Measurements from ENCODE around the gene BTNL9.
"Not testable (repeated sequence)": the region's sequence is repeated elsewhere in the genome, so short reads cannot be mapped to it uniquely, and the experiment has no call there.

Gene BTNL9

DNA sequence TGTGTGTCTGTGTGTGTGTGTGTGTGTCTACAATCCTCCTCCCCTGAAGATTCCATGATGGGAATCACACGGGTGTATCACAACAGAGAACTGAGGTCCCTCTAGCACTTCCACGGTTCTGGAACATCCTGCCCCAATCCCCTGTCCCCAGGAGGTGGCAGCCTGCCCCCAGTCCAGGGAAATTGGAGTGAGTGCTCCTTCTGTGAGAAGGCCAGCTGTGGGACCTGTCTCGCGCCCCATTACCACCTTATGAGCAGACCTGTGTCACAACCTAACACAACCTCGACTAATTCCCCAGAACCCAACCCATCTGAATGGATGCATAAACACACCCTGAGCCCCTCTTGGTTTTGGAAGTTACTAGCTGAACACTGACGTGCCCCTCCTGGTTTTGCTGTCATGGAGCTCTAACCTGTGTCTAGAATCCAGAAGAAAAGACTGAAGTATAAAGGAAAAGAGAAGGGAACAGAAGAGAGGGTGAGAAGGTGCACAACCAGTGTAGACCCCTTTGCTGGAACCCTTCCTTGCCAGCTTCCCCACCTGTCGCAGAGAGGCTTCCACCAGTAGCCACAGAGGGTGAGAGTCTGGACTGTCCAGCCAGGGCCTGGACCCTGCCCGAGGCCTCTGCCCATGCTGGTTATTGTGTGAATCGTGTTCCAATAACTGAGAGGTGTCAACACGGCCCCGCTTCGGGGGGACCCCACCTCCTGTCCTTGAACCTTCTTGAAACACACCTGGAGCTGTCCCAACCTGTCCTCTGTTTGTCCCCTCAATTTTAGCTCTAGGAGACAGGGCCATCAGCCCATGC lies 3.4 kb downstream of the BTNL9 start:
- DNase-seq = no peak

DNA sequence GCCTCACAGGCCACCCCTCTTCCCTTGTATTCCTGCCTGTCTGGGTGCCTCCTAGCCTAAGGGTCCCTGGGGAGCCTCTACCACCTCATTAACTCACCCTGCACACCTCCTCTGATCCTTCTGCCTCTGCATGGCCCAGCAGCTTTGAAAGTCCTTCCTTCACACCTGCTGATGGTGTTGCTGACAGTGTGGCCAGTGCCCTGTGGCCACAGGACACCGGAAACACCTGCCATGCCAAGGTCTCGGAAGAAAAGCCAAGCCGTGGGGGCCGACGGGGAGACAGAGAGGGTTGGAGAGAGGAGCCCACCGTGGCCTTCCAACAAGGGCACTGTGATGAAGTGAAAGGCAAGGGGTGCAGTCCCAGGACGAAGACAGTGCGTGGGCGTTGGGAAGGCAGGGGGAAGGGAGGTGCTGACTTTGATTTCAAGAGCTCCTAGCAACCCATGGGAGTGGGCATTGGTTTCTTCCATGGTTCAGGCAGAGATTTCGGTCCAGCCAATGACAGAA lies 4.1 kb downstream of the BTNL9 start:
- no peak for DNase-seq

- no peak for DNase-seq
Measured at GRCh38 chr5:181044662-181045305, 4.7 kb downstream of the BTNL9 start.

GRCh38 chr5:181045316-181045715 lies 5.2 kb downstream of the BTNL9 start:
- no peak for DNase-seq

DNA sequence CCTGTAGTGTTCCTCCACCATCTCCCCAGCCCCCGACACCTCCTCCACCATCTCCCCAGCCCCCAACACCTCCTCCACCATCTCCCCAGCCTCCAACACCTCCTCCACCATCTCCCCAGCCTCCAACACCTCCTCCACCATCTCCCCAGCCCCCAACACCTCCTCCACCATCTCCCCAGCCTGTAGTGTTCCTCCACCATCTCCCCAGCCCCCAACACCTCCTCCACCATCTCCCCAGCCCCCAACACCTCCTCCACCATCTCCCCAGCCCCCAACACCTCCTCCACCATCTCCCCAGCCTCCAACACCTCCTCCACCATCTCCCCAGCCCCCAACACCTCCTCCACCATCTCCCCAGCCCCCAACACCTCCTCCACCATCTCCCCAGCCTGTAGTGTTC lies 5.8 kb downstream of the BTNL9 start:
- not testable (repeated sequence) for DNase-seq

DNA sequence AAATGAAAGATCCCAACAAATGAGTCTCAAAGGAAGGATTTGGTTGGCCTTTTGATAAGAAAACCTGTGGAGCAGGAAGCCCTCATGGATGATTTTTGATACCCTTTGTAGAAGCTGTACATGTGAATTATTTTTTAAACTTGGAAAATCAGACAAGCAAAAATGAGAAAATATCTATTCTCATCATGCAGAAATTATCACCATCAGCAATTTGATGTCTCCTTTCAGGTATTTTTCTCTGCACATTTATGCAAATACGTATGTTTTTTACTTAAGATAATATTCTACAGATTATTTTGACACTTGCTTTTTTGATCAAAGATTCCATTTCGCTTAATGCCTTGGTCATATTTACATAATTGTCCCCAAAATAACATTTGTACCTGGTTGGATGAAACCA lies 7.2 kb downstream of the BTNL9 start:
- DNase-seq = no peak

DNA sequence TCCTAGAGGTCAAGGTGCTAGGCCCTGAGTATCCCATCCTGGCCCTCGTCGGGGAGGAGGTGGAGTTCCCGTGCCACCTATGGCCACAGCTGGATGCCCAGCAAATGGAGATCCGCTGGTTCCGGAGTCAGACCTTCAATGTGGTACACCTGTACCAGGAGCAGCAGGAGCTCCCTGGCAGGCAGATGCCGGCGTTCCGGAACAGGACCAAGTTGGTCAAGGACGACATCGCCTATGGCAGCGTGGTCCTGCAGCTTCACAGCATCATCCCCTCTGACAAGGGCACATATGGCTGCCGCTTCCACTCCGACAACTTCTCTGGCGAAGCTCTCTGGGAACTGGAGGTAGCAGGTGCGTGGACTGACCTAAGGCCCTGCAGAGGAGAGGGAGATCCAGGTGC lies 7.9 kb downstream of the BTNL9 start:
- no peak for DNase-seq

DNA sequence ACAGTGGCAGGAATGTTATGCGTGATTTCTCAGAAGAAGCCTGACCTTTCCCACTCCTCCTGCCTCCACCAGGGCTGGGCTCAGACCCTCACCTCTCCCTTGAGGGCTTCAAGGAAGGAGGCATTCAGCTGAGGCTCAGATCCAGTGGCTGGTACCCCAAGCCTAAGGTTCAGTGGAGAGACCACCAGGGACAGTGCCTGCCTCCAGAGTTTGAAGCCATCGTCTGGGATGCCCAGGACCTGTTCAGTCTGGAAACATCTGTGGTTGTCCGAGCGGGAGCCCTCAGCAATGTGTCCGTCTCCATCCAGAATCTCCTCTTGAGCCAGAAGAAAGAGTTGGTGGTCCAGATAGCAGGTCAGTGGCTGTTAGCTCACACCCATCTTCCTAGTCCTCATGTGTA lies 9.9 kb downstream of the BTNL9 start:
- DNase-seq = no peak

DNA sequence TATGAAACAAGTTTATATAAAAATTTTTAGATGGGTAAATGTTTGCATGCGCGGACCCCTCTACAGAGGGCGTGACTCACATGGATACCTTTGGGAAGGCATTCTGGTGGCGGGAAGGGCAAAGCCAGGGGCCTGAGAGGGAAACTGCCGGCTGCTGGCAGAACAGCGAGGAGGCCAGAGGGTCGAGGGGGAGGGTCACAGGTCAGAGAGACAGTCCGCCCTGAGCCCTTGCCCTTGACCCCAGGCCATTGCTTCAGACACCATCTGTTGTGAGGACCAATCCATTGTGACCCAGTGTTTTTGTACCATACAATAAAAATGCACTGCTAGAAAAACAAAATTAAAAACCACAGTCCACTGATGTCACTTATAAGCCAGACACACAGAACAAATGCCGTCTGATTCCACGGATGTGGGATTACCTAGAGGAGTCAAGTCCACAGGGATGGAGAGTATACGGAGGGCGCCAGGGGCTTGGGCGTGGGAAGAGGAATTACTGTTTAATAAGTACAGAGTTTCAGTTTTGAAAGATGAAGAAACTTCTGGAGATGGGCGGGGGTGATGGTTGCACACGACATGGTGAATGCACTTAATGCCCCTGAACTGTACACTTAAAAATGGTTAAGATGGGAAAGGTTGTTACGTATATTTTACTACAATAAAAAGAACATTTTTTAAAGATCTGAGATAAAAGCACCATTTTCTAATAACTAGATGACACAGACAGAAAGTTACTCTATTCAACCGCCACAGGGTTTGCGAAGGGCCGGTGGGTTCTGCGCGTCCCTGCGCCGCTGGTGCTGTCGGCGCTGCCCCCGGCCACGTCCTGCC lies 12.0 kb downstream of the BTNL9 start:
- no peak for DNase-seq

DNA sequence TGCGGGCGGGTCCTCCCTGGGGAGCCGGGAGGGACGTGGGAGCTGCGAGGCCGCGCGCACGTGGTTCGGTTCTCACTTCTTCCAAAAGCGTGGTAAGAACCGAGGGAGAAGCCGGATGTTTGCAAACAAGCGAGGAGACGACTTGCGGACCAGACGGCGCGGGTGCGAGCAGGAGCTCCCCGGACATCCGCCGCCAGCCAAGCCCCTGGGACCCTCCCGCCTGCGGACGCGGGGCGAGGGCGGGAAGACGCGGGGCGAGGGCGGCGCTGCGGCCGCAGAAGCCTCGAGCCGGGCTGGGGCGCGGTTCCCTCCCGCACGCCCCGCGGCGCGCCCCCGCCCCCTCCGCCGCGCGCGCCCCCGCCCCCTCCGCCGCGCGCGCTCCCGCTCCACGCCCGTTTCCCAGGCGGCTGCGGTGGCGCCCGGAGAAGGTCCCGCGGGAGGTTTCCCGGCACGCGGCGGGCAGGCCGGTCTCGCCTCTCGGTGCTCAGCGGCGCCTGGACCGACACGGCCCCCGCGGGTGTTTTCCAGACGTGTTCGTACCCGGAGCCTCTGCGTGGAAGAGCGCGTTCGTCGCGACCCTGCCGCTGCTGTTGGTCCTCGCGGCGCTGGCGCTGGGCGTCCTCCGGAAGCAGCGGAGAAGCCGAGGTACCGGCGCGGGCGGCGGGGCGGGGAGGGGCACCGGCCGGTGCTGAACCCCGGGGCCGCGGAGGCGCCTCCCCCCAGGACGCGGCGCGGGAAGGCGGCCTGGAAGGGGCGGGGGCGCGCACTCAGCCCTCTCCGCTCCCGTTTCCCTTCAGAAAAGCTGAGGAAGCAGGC lies 12.8 kb downstream of the BTNL9 start:
- DNase-seq = no peak

DNA sequence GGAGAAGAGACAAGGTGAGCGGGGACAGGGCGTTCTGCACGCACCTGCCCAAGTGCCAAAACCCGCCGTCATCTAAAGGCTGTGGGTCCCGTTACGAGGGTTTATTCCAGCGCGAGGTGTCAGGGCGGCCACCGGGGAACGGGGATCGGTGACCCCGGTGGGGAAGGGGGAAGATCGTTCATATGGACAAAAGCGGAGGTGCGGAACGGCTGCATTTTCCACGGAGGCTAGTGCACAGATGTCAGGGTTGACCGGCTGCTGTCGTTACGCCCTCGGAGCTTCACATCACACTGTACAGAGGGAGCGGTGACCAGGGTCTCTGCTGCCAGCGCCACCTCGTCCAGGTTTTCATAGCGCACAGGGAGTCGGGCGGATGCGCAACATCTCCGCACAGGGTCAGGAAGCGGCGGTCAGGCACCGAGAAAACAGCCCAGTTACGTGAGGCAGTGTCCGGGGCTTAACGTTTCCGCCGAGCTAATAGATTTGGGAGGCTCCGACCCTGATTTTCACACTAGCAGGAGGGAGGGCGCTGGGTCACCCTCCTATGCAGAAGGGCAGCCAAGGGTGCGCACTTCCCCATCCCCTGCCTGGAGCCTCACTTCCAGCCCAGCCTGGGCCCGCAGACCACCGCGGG lies 13.5 kb downstream of the BTNL9 start:
- DNase-seq = no peak

DNA sequence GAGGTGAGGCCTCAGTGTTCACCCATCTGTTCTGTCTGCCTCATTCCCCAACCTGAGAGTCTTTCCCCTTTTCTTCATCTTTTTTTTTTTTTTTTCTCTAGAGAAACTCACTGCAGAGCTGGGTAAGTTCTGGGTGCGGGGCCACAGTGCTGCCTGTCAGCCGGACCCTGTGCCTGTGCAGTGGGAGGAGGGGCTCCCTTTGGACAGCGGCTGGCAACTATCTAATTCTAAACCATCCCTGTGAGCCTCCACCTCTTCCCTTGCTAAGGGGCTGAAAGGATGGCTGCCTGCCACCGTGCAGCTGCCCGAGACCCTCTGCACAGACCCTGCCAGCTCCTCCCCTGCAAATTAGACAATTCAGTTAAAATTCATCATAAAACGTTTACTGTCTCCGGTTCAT lies 14.1 kb downstream of the BTNL9 start:
- DNase-seq = no peak

GRCh38 chr5:181054871-181055459 lies 14.9 kb downstream of the BTNL9 start:
- DNase-seq = no peak

DNA sequence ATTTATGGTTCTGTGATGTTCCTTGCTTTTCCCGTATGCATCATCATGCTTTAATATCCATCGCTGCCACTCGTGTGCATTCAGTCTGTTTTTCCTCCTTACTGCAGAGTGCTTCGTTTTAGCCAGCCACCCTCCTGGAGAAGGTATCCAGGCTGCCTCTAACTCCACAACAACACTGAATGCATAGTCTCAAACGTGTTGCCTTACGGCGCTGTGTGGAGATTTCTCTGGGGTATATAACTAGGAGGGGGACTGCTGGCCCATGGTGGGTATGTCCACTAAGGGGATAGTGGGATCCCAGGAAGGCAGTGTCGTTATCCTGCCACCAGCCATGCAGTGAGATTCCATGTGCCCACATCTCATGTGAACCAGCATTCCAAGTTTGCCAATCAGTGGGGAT lies 16.4 kb downstream of the BTNL9 start:
- no peak for DNase-seq

GRCh38 chr5:181058321-181058720 lies 18.3 kb downstream of the BTNL9 start:
- DNase-seq = no peak

DNA sequence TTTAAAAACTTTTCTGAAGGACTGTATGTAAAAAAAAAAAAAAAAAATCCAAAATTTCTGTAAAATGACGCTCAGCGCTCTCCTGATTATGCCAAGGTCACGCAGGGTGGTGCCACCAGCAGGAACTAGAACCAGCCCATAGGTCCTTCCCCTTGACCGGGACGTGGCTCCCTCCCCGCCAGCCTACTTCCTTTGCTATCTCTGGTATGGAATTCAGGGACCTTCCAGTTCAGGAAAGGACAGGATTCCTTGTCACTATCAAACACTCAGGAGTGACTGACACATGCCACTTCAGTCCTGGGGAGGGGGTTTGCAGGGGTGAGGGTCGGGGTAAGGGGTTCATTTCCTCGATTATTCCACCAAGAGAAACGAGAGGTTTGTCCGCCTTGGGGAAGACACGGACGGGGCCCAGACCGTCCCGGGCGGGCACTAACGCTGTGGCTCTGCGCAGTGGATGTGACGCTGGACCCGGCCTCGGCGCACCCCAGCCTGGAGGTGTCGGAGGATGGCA lies 18.8 kb downstream of the BTNL9 start:
- no peak for DNase-seq

DNA sequence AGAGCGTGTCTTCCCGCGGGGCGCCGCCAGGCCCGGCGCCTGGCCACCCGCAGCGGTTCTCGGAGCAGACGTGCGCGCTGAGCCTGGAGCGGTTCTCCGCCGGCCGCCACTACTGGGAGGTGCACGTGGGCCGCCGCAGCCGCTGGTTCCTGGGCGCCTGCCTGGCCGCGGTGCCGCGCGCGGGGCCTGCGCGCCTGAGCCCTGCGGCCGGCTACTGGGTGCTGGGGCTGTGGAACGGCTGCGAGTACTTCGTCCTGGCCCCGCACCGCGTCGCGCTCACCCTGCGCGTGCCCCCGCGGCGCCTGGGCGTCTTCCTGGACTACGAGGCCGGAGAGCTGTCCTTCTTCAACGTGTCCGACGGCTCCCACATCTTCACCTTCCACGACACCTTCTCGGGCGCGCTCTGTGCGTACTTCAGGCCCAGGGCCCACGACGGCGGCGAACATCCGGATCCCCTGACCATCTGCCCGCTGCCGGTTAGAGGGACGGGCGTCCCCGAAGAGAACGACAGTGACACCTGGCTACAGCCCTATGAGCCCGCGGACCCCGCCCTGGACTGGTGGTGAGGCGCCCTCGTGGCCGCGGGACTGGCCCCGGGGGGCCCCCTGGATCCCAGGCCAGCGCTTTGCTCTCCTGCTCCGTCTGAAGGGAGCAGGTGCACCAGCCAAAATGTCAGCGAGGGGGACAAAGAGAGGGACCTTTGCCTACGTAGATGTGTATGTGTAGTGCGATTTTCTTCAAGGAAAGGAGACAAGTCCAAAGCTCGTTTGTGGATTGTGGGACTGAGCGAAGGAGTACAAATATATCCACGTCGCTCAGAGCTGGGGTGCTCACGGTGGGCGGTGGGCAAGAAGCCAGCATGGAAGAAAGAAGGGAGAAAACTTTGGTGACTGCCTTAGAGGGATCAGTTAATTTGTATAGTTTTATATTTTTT lies 19.5 kb downstream of the BTNL9 start:
- no peak for DNase-seq

- DNase-seq = no peak
Measured at GRCh38 chr5:181060231-181060590, 20.1 kb downstream of the BTNL9 start.

DNA sequence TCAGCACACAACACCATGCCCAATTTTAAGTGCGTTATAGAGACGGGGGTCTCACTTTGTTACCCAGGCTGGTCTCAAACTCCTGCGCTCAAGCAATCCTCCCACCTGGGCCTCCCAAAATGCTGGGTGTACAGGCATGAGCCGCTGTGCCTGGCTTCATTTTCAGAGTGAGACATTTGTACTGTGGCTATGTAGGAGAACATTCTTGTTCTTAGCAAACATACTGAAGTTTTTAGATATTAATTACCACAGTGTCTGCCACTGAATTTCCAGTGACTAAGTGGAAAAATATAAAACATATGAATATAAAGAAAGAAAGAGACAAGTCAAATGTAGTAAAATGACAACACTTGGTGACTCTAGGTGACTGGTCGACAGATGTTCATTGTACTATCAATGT lies 20.9 kb downstream of the BTNL9 start:
- DNase-seq = no peak

DNA sequence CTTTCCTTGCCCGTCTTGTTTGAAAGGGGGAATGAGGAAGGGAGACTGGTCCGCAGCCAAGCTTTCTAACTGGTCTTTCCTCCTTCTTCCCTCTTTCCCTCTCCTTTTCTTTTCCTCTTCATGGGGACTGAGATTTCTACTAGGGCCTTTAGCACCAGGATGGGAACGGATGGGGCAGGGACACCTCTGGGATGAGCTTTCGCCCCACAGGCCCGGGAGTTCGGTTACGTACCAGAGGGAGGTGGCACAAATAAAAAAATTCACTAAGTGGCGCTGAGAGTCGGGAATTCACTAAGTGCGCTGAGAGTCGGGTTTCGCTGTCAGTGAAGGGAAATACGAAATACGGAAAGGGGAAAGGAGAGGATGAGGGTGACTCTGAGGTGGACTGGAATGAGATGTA lies 21.6 kb downstream of the BTNL9 start:
- no peak for DNase-seq

GRCh38 chr5:181062631-181063030 lies 22.6 kb downstream of the BTNL9 start:
- no peak for DNase-seq
